Neural cell (in vitro differentiated cells): ENCODE data around the gene ATP1A1.

Experiments
- CTCF ChIP-seq: fragments of 450-650 bp; IDR thresholded peaks from 2 replicates; pipeline ENCODE4 v1.5.1; 2014; ENCODE audit warnings: antibody characterized with exemption, mild to moderate bottlenecking, moderate library complexity; ENCODE audit not compliant: poor library complexity, severe bottlenecking
- EZH2 ChIP-seq: fragments of 200-600, 300-800 bp; shearing (Covaris generic), sonication (generic); IDR thresholded peaks from 2 replicates; pipeline ENCODE4 v1.6.1; 2014; ENCODE audit warnings: antibody characterized with exemption, low read length, borderline replicate concordance, mild to moderate bottlenecking; ENCODE audit not compliant: insufficient read depth, poor library complexity, severe bottlenecking
- POLR2AphosphoS5 ChIP-seq: IDR thresholded peaks from 2 replicates; pipeline ENCODE4 v1.6.1; 2012
- SMC3 ChIP-seq: fragments of 450-650 bp; conservative IDR thresholded peaks from 2 replicates; pipeline ENCODE4 v1.6.1; 2014; ENCODE audit warnings: antibody characterized with exemption, mild to moderate bottlenecking, moderate library complexity; ENCODE audit not compliant: poor library complexity

DNA sequence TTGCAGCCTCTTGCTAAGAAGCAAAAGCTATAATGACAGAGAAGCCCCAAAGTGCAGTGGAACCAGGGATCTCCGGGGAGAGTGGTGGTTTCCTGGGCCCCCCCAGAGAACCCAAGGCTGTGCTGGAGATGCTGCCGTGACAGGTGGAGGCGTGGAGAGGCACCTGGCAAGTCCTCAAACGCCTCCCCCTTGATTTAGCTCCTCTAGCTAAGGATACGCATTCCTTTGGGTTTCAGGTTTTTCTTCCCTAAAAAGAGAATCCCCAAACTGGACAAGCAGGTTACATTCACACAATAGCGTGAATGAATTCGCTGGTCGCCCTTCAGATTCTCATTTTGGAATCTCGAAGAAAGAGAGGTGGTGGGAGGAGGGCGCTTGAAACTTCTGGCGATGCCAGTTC lies 853 bp upstream of the ATP1A1 start:
- TF ChIP-seq CTCF = no peak
- TF ChIP-seq POLR2AphosphoS5 = no peak
- TF ChIP-seq SMC3 = no peak
- no peak for TF ChIP-seq EZH2
